Measurements from ENCODE around the gene ZNF117.
"Not testable (repeated sequence)": the region's sequence is repeated elsewhere in the genome, so short reads cannot be mapped to it uniquely, and the experiment has no call there.

ZNF117 gene

DNA sequence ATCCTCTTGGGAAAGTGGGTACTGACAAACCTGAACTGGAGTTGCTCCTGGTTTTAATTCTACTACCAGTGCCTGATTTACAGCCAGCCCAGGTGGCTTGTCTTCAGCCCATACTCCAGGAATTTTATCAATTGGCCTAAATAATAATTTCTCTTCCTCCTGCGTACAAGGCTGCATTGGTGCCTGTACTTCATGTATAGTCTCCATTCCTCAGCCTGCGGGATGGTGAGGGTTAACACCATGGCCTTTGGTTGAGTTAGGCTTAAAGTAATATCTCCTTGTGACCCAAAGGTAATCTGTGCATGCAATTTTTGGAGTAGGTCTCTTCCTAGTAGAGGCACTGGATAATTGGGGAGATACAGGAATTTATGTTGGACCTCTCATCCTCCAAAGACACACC, 5.5 kb upstream of the ZNF117 start:
- no peak for DNase-seq

DNA sequence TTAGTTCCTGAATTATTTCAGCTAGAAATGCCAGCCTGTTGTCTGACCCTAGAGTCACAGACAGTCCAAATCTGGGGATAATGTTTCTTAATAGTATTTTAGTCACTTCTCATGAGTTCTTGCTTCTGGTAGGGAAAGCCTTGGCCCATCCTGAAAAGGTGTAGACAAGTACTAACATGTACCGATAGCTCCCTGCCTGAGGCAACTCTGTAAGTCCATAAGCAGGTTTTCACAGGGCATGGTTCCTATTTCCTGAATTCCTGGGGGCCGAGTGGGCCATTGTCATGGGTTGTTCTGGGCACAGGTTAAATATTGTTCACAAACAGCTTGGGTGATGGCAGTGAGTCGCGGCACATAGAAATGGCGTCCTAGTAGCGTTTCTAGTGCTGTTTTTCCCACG, 3.1 kb upstream of the ZNF117 start:
- no peak for DNase-seq

DNA sequence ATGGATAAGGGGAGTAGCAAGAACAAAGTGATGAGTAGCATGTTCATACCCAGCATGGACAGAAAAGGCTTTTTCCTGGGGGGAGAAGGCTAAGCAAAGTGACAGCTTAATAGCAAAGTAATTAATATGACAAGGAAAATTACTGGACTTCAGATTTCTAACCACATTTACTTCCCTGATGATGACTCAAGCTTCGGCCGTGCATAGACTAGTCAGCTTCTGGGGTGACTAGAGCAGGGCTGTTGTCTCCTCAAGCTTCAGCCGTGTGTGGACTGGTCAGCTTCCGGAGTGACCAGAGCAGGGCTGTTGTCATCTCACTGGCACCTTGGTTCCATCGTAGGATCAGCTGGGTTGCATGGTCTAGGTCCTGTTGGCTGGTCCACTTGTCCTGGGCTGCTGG, 2.1 kb upstream of the ZNF117 start:
- no peak for DNase-seq

DNA sequence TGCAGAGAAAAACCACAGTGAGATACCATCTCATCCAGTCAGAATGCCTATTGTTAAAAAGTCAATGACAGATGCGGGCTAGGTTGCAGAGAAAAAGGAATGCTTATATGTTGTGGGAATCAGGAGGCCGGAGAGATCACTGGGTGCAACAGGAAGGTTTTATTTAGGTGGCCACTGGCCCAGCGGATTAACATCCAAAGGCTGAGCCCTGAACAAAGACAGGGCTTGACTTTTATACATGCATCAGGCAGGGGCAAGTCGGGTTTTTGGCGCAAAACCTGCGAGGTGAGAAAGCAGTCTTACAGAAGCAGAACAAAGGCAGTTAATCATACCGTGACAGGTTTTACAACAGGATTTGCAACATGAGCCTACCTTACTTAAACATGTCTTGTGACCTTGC, 620 bp downstream of the ZNF117 start:
- DNase-seq, result no peak

DNA sequence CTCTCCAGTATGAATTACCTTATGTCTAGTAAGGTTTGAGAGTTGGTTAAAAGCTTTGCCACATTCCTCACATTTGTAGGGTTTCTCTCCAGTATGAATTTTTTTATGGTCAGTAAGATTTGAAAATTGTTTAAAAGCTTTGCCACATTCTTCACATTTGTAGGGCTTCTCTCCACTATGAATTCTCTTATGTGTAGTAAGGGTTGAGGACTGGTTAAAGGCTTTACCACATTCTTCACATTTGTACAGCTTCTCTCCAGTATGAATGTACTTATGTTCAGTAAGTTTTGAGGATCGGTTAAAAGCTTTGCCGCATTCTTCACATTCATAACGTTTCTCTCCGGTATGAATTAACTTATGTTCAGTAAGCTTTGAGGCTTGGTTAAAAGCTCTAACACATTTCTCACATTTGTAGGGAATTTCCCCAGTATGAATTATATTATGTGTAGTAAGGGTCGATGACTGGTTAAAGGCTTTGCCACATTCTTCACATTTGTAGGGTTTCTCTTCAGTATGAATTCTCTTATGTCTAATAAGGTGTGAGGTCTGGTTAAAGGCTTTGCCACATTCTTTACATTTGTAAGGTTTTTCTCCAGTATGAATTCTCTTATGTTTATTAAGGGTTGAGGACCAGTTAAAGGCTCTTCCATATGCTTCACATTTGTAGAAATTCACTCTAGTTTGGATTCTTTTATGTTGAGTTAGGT, 12.2 kb downstream of the ZNF117 start:
- DNase-seq, result no peak

DNA sequence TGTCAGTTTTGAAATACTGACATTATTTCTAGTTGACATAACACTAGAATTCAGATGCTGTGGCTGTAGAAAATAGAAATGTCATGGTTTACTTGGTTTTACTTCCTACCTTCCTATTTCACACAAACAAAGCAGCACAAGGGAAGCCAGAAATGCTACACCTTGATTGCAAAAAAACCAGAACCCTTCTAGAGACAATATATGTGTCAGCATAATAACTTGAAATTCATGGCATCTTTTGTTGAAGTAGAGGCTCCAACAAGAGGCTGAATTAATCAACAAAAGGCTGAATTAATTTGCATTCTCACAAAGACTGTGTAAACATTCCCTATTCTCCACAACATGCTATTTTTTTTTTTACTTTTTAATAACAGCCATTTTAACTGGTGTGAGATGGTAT, 25.2 kb downstream of the ZNF117 start:
- no peak for DNase-seq

DNA sequence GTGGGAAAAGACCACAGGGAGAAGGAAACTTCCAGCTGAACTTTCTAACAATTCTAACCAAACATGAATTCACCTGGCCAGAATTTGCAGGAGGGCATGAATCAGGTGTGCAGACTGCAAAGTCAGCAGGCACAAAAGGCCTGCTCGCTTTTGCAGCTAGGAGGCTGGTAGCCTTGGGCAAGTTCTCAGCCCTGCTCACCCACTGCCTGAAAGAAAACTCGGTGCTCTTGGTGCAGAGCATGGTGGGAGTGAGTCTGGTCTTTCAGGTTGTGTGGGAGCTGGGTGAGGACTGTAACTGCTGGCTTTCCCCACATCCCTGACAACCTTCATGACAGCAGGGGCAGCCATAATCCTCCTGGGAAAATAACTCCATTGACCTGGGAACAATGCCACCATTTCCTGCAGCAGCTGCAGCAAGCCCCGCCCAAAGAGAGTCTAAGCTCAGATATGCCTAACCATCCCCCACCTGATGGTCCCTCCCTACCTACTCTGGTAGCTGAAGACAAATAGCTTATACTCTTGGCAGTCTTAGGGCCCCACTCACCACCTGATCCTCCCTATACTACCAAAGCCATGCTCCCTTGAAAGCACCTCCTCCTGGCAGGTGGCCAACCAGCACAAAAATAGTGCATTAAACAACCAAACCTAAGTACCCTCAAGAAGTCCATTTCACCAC, 31.6 kb downstream of the ZNF117 start:
- no peak for DNase-seq

DNA sequence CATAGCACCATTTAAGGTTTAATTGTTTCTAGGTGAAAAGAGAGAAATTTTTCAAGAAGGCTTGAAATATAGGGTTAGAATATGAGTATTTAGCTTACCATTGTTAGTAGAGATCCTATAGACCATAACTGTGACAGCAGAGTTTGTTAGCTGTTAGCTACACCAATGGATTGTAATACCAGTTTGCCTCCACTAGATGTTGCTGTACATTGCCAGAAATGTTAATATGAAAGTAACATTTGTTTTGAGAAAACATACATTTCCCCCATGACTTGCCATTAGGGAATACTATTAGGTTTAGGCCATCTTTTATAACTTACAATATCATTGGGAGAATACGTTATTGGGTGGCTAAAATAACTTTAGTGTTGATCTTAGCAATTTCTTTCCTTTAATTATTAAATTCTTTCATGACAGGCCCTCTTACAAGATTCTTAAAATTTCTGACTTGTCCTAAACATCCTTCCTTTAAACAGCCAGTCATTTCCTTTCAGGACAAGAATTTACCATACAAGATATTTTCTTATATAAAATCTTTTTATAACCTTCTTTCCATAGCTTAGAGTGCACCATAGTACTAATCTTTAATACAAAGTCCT, 39.5 kb downstream of the ZNF117 start:
- peak; percentile 61 for DNase-seq

DNA sequence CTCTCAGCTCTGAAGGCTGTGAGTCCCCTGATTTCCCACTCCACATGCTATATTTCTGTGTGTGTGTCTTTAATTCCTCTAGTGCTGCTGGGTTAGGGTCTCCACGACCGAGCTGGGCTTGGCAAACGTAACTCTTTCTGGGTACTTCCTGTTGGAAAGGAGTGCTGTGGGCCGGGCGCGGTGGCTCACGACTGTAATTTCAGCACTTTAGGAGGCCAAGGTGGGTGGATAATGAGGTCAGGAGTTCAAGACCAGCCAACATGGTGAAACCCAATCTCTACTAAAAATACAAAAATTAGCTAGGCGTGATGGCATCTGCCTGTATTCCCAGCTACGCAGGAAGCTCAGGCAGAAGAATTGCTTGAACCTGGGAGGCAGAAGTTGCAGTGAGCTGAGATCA, 40.2 kb downstream of the ZNF117 start:
- DNase-seq, result not testable (repeated sequence)

DNA sequence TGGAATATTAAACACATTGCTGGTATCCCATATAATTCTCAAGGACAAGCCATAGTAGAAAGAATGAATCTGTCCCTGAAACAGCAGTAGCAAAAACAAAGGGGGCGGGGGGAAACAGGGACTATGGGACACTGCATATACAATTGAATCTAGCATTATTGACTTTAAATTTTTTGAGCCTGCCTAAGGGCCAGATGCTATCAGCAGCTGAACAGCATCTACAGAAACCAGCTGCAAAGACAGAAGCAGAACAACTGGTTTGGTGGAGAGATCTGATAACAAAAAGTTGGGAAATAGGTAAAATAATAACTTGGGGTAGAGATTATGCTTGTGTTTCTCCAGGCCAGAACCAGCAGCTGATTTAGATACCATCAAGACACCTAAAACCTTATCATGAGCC, 42.1 kb downstream of the ZNF117 start:
- not testable (repeated sequence) for DNase-seq

DNA sequence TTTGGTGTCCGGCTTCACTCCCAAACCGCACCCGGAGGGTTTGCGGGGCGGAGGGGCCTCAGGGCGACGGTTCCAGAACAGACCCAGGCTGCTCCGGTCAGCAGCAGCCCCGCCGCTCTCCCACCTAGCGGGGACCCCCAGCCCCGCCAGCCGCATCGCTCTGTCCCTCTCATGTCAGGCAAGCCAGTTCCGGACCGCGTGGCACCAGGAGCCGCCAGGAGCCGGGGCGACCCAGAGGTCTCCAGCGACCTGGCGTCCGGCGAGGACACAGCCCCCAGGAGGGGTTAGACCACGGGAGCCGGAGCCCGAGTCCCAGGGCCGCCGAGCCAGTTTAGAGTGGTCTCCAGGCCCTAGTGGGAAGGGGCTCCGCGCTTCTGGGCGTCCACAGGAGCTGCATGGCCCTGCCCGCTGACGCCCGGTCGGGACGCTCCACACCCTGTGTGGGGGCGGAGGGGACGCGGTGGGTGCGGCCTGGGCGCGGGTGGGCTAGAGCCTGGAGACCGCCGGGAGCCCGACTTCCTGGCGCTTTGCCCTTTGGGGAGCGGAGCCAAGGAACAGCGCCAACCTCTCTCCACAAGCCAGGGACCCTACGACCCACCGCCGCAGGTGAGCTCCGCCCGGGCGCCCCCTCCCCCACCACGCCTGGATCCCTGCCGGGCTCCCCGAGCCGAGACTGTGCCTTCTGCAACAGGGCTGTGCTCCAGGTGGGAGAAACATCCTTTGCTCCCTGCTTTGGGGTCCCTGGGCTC, 43.4 kb downstream of the ZNF117 start:
- no peak for DNase-seq

DNA sequence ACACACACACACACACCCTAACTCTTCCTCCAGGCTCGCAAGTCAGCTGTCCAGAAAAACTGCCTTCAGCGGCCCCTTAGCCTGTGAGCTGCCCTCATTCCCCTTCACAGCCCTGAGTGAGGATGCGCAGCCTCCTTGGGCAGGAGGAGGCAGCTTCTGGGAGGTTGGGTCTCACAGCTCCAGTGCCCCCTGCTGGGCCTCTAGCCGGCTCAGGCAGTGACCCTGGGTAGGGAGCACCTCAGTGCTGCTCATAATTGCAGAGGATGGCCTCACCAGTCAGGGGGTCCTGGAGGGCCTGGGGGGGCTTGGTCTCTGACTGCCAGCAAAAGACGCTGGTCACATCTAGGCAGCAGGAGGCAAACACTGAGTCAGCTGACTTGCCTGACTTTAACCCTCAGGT, 44.1 kb downstream of the ZNF117 start:
- no peak for DNase-seq

DNA sequence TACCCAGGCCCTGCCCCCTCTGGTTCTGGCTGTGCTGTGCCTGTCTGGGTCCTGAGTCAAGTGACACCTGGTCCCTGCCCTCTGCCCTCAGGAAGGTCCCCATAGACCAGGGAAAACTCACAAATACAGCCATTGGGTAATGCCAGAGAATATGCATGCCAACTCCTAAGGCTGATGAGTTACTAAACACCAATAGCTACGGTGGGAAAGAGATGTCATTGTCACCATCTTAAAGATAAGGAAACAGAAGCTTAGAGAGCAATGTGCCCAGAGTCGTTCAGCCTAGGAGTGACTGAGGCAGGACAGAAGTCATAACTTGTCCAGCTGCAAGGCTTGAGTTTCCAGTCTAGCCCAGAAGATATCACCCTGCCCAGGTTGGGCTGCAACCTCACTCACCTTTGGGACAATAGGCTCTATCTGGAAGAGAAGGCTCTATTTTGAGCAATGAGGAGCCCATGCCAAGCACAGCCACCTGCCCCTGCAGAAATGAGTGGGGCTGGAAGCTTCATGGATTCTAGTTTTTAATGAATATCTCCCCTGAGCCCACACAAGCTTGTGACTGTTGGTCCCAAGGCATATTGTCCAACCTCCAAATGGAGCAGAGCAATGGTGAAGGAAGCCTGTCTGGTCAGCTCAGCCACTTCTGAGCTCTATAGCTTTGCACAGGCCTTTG, 45.2 kb downstream of the ZNF117 start:
- DNase-seq, result no peak

DNA sequence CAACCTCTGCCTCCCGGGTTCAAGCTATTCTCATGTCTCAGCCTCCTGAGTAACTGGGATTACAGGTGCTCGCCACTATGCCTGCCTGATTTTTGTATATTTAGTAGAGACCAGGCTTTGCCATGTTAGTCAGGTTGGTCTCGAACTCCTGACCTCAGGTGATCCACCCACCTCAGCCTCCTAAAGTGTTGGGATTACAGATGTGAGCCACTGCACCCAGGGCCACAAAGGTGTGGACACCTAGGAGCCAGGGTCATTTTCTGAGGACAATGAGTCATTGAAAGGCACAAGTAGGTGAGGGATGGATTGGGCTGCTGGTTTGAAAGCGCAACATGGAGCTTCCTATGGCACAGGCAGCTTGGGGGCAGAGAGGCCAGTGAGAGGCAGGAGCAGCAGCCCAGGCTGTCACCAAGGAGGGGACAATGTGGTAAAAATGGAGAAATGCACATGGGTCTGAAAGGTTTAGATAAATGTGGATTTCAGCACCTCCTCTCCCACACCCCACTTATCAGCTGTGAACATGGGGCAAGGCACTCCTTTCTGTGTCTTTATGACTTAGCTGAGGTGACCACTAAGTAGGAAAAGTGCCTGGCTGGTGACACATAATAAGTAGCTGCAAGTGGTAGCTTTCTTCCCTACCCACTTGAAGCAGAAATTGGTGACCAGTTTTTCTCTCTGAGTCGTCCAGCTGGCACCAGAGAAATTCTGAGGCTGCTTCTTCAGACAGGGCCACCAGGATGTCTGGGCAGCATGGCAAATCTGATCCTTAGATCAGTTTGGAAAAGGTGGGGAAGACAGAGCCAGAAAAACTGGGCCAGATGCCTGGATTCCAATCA, 46.0 kb downstream of the ZNF117 start:
- DNase-seq, result not testable (repeated sequence)

DNA sequence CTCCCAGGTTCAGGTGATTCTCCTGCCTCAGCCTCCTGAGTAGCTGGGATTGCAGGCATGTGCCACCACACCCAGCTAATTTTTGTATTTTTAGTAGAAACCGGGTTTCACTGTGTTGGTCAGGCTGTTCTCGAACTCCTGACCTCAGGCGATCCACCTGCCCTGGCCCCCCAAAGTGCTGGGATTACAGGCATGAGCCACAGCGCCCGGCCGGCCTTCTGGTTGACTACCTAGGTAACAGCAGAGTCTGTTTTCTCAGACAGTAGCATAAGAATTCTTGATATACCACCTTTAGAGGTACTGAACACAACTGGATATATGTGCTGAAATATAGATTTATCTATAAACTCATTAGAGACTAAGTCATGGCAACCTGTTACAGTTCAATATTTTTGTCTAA, 50.8 kb downstream of the ZNF117 start:
- DNase-seq, result not testable (repeated sequence)

DNA sequence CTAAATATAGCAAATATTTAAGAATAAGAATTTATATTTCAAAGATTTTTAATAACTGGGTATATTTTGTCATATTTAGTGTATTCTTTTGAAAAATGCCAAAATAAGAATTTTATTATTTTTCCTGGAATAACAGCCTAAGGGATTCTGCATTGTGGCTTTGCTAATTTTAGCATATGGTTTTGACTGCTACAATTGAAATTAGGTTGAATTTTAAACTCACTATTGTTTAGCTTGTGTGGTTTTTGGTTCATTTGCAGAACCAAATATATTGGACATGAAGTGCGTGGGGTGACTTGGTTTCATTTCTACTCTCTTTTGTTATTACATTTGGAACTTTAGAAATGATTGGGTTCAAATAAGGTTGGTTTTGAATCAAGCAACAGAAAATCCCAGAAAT, 52.3 kb downstream of the ZNF117 start:
- DNase-seq, result no peak

DNA sequence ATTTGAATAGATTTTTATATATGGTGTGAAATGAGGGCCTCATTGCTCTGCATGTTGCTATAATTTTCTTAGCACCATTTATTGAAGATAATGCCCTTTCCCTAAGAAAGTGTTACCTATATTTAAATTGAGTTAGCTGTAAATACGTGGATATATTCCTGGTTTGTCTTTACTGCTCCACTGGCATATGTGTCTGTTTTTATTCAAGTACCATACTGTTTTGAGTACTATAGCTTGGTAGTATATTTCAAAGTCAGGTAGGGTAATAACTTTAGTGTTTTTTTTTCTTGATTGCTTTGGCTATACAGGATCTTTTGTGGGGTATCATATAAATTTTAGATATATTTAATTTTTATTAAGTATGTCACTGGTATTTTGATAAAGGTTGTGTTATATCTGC, 56.4 kb downstream of the ZNF117 start:
- no peak for DNase-seq

DNA sequence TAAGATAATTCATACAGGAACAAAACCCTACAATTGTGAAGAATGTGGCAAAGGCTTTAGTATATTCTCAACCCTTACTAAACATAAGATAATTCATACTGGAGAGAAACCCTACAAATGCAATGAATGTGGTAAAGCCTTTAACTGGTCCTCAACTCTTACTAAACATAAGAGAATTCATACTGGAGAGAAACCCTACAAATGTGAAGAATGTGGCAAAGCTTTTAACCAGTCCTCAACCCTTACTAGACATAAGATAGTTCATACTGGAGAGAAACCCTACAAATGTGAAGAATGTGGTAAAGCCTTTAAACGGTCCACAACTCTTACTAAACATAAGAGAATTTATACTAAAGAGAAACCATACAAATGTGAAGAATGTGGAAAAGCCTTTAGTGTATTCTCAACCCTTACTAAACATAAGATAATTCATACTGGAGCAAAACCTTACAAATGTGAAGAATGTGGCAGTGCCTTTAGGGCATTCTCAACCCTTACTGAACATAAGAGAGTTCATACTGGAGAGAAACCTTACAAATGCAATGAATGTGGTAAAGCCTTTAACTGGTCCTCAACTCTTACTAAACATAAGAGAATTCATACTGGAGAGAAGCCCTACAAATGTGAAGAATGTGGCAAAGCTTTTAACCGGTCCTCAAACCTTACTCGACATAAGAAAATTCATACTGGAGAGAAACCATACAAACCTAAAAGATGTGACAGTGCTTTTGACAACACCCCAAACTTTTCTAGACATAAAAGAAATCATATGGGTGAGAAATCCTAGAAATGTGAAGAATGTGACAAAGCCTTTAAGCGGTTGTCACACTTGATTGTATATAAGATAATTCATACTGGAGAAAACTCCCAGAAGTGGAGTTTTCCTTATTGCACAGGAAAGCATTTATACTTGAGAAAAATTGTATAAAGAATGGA, 62.3 kb downstream of the ZNF117 start:
- not testable (repeated sequence) for DNase-seq
